SK-N-SH (cell line): Measurements from ENCODE around the gene ZNF750. TPM values are rescaled to one million over a fixed set of nuclear protein-coding genes. Genes with fewer than 3 reads are reported as not detected.

ENCODE experiments used
- CTCF ChIA-PET: fragments of 300-600, 350-600 bp; formaldehyde crosslinking; extraction: SDS; loops from one replicate; lab custom pipeline; 2021; lab: Yijun Ruan, JAX
- POLR2A ChIA-PET: fragments of 350-600 bp; sonication (Branson Sonifier 250); formaldehyde crosslinking; extraction: SDS; loops from one replicate; lab custom pipeline; 2020; ENCODE audit warnings: antibody characterized with exemption, inconsistent platforms; lab: Yijun Ruan, JAX
- DNase-seq: peaks from one replicate; pipeline ENCODE4 v3.0.0; 2012
- H2AFZ ChIP-seq: fragments of 200-600 bp; sonication (generic); 2 replicates; pipeline ENCODE4 v1.8.1; 2016; ENCODE audit warnings: antibody characterized with exemption, mild to moderate bottlenecking, low read depth
- H3F3A ChIP-seq: fragments of 200-600 bp; sonication (generic); replicated peaks from 2 replicates; pipeline ENCODE3; 2016; ENCODE audit warnings: antibody characterized with exemption, mild to moderate bottlenecking; ENCODE audit not compliant: insufficient read depth
- H3K27ac ChIP-seq, 2 experiments: fragments of 200-500 bp in 1 of 2; fragments of 200-600 bp in 1 of 2; sonication (Bioruptor generic) in 1 of 2; sonication (generic), shearing (Covaris generic) in 1 of 2; 2 replicates each; pipeline versions ENCODE4 v1.5.1 to v1.6.1; 2014 to 2016; ENCODE audit warnings: low read depth in 2 of 2, inconsistent platforms in 1 of 2, low read length in 1 of 2, mild to moderate bottlenecking in 1 of 2, mixed read lengths in 1 of 2
- H3K27me3 ChIP-seq: fragments of 200-600 bp; sonication (generic), shearing (Covaris generic); 2 replicates; pipeline ENCODE4 v1.6.1; 2016; ENCODE audit warnings: mixed run types; ENCODE audit not compliant: insufficient read depth
- H3K36me3 ChIP-seq, 2 experiments: fragments of 200-500 bp in 1 of 2; fragments of 200-600 bp in 1 of 2; sonication (Bioruptor generic) in 1 of 2; sonication (generic) in 1 of 2; replicated peaks in 1 of 2; 2 replicates each; pipeline versions ENCODE3 to v1.5.1; 2014 to 2016; ENCODE audit warnings: low read length in 1 of 2, mild to moderate bottlenecking in 1 of 2; ENCODE audit not compliant: insufficient read depth in 2 of 2, control insufficient read depth in 1 of 2
- H3K4me1 ChIP-seq, 2 experiments: fragments of 200-500 bp in 1 of 2; fragments of 200-600 bp in 1 of 2; sonication (Bioruptor generic) in 1 of 2; sonication (generic), shearing (Covaris generic) in 1 of 2; 2 replicates each; pipeline versions ENCODE4 v1.5.1 to v1.6.1; 2014 to 2016; ENCODE audit warnings: low read depth in 1 of 2, low read length in 1 of 2, mixed run types in 1 of 2; ENCODE audit not compliant: insufficient read depth in 2 of 2, control insufficient read depth in 1 of 2
- H3K4me2 ChIP-seq: fragments of 200-600 bp; sonication (generic), shearing (Covaris generic); 2 replicates; pipeline ENCODE4 v1.6.1; 2017; ENCODE audit warnings: mixed run types
- H3K4me3 ChIP-seq, 2 experiments: fragments of 200-500 bp in 1 of 2; fragments of 200-600 bp in 1 of 2; sonication (Bioruptor generic) in 1 of 2; sonication (generic), shearing (Covaris generic) in 1 of 2; 2 replicates each; pipeline versions ENCODE4 v1.5.1 to v1.8.1; 2014 to 2016; ENCODE audit warnings: low read depth in 2 of 2, inconsistent platforms in 1 of 2, low read length in 1 of 2, mild to moderate bottlenecking in 1 of 2, mixed read lengths in 1 of 2, moderate library complexity in 1 of 2
- H3K79me2 ChIP-seq: fragments of 200-600 bp; sonication (generic); 2 replicates; pipeline ENCODE4 v1.8.1; 2017; ENCODE audit warnings: mild to moderate bottlenecking; ENCODE audit not compliant: insufficient read depth
- H3K9ac ChIP-seq: fragments of 200-600 bp; sonication (generic); 2 replicates; pipeline ENCODE4 v1.6.1; 2017; ENCODE audit warnings: mixed run types
- H3K9me2 ChIP-seq: fragments of 200-600 bp; sonication (generic); 2 replicates; pipeline ENCODE4 v1.6.1; 2017; ENCODE audit warnings: mixed run types
- H3K9me3 ChIP-seq: fragments of 200-600 bp; sonication (generic); 2 replicates; pipeline ENCODE4 v1.6.1; 2017; ENCODE audit warnings: mixed run types, mild to moderate bottlenecking, moderate library complexity
- H4K20me1 ChIP-seq: fragments of 200-600 bp; sonication (generic); 2 replicates; pipeline ENCODE4 v1.6.1; 2017; ENCODE audit warnings: mild to moderate bottlenecking, mixed run types; ENCODE audit not compliant: insufficient read depth
- CTCF ChIP-seq: fragments of 200-600 bp; sonication (generic); IDR thresholded peaks from 2 replicates; pipeline ENCODE4 v1.6.1; 2017; ENCODE audit warnings: antibody characterized with exemption, mild to moderate bottlenecking, moderate library complexity
- ELF1 ChIP-seq: IDR thresholded peaks from 2 replicates; pipeline ENCODE4 v1.4.0; 2012
- EP300 ChIP-seq, 2 experiments: IDR thresholded peaks; 2 replicates each; pipeline versions ENCODE4 v1.4.0 to v1.6.1; 2012; ENCODE audit warnings: borderline replicate concordance in 1 of 2, low read depth in 1 of 2, low read length in 1 of 2
- FOXM1 ChIP-seq: IDR thresholded peaks from 2 replicates; pipeline ENCODE4 v1.4.0; 2012; ENCODE audit warnings: low read depth, mild to moderate bottlenecking
- GATA2 ChIP-seq: sonication (generic); formaldehyde crosslinking; IDR thresholded peaks from 2 replicates; pipeline ENCODE4 v1.5.0; 2020; ENCODE audit warnings: mild to moderate bottlenecking, missing genetic modification reagents
- JUND ChIP-seq: IDR thresholded peaks from 2 replicates; pipeline ENCODE4 v1.4.0; 2012
- NFIC ChIP-seq: IDR thresholded peaks from 2 replicates; pipeline ENCODE4 v1.4.0; 2012; ENCODE audit warnings: borderline replicate concordance
- NRF1 ChIP-seq: IDR thresholded peaks from 2 replicates; pipeline ENCODE4 v1.6.1; 2012; ENCODE audit warnings: low read depth, mild to moderate bottlenecking, low read length
- POLR2AphosphoS5 ChIP-seq: IDR thresholded peaks from 2 replicates; pipeline ENCODE4 v1.6.1; 2012; ENCODE audit warnings: low read depth, low read length
- RCOR1 ChIP-seq: fragments of 150-350 bp; IDR thresholded peaks from 2 replicates; pipeline ENCODE4 v1.6.1; 2017; ENCODE audit warnings: antibody characterized with exemption, low read length
- RFX5 ChIP-seq: IDR thresholded peaks from 2 replicates; pipeline ENCODE4 v1.6.1; 2012; ENCODE audit warnings: mild to moderate bottlenecking, improper control_type of control experiment, low read length
- TAF1 ChIP-seq: IDR thresholded peaks from 2 replicates; pipeline ENCODE4 v1.6.1; 2012; ENCODE audit warnings: low read depth, mild to moderate bottlenecking, low read length, moderate library complexity, borderline replicate concordance
- TEAD4 ChIP-seq: IDR thresholded peaks from 2 replicates; pipeline ENCODE4 v1.4.0; 2012; ENCODE audit warnings: mild to moderate bottlenecking, borderline replicate concordance; ENCODE audit not compliant: insufficient read depth
- USF2 ChIP-seq: fragments of 150-350 bp; IDR thresholded peaks from 2 replicates; pipeline ENCODE4 v1.6.1; 2017; ENCODE audit warnings: antibody characterized with exemption, low read length, low read depth, borderline replicate concordance
- YY1 ChIP-seq: IDR thresholded peaks from 2 replicates; pipeline ENCODE4 v1.4.0; 2012; ENCODE audit warnings: low read depth, mild to moderate bottlenecking
- ZBTB33 ChIP-seq: IDR thresholded peaks from 2 replicates; pipeline ENCODE4 v1.4.0; 2012; ENCODE audit warnings: low read depth, borderline replicate concordance
- WGBS: methylation state at CpG from one replicate; pipeline ENCODE4 v1.1.6; 2017; ENCODE audit warnings: low lambda C conversion rate; 5-methylcytosine and 5-hydroxymethylcytosine counted together
- polyA plus RNA-seq, 3 experiments: library from polyadenylated mRNA; depleted of rRNA; stranded (reverse); fragments of >200 nt; gene quantifications; 2 replicates each; pipeline ENCODE4 v1.2.3, GENCODE V29; 2012
- TF ChIP-seq, protein P1 (sequence below): IDR thresholded peaks from 2 replicates; pipeline ENCODE4; 2012

Gene ZNF750
- polyA plus RNA-seq, 1 of the 3 experiments (the other 2 are of a cell fraction) = not detected

- POLR2A ChIA-PET = no interaction called here
- peaks cover 0 to 23% of the 10 kb centered on the region in 2 experiments for H3K36me3 ChIP-seq
- CTCF ChIA-PET = interaction anchor here (1.0 to 2.0 kb wide), 3 partner anchors 11 to 12 kb away, joined by 3 to 4 read pairs (median 3); no protein-coding TSS in a partner anchor
- TF ChIP-seq NRF1 (no peak), USF2 (no peak), ELF1 (no peak), CTCF (no peak), TAF1 (no peak), RCOR1 (no peak), TEAD4 (no peak), JUND (no peak), GATA2 (CRISPR knock-in tag) (no peak), RFX5 (no peak), POLR2AphosphoS5 (no peak), ZBTB33 (no peak), EP300 (IDR thresholded peaks at IDR 0.05; ENCODE audit: borderline replicate concordance in 1 of 2, low read depth in 1 of 2, low read length in 1 of 2) (no peak), FOXM1 (no peak), NFIC (no peak), YY1 (no peak)
- TF ChIP-seq, protein P1, sequence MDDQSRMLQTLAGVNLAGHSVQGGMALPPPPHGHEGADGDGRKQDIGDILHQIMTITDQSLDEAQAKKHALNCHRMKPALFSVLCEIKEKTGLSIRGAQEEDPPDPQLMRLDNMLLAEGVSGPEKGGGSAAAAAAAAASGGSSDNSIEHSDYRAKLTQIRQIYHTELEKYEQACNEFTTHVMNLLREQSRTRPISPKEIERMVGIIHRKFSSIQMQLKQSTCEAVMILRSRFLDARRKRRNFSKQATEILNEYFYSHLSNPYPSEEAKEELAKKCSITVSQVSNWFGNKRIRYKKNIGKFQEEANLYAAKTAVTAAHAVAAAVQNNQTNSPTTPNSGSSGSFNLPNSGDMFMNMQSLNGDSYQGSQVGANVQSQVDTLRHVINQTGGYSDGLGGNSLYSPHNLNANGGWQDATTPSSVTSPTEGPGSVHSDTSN = no peak
- TF ChIP-seq, all 33 proteins: peak for 0
- Histone ChIP-seq H2AFZ (no peak overlapping the region), H3K4me3 (no peak overlapping the region), H3K4me2 (no peak overlapping the region), H3K27me3 (no peaks in the 10 kb centered on the region), H3K9ac (no peak overlapping the region), H4K20me1 (no peaks in the 10 kb centered on the region; the same call in 1 of the 2 replicates), H3K4me1 (peaks cover 3 to 9% of the 10 kb centered on the region in 2 experiments; a peak in 1 of 4 replicates), H3K9me3 (peaks cover 10% of the 10 kb centered on the region; the same call in 1 of the 2 replicates), H3K9me2 (no peaks in the 10 kb centered on the region), H3K79me2 (peaks cover 13% of the 10 kb centered on the region; the same call in 1 of the 2 replicates), H3F3A (no peaks in the 10 kb centered on the region), H3K27ac (no peak overlapping the region)
- DNase-seq = no peak
- over 99% methylated on average over 8 of the region's 8 CpGs for WGBS
Measured at GRCh38 chr17:82825540-82826124, 14.2 kb downstream of the ZNF750 start.
